Keratinocyte (primary cell): Measurements from ENCODE around the gene DYNLRB1. TPM values are rescaled to one million over a fixed set of nuclear protein-coding genes. Genes with fewer than 3 reads are reported as not detected.

Experiments
- DNase-seq: peaks from one replicate; pipeline ENCODE4 v3.0.0-alpha.2; 2011; ENCODE audit warnings: low read depth, missing footprints, low spot score
- FAIRE-seq: peaks from 2 replicates; lab custom pipeline; 2011; peaks lifted over from hg19 to GRCh38; lab: Jason Lieb, UNC
- H2AFZ ChIP-seq: 2 replicates; pipeline ENCODE4 v1.6.0; 2012; ENCODE audit warnings: low read length, control low read depth, inconsistent platforms; ENCODE audit not compliant: control insufficient read depth
- H3K27ac ChIP-seq: 2 replicates; pipeline ENCODE4 v1.5.1; 2011; ENCODE audit warnings: low read length; ENCODE audit not compliant: control insufficient read depth, insufficient read depth
- H3K27me3 ChIP-seq: 3 replicates; pipeline ENCODE4 v1.6.0; 2011; ENCODE audit warnings: low read length; ENCODE audit not compliant: control insufficient read depth, insufficient read depth; ENCODE audit errors: extremely low read depth
- H3K36me3 ChIP-seq, 2 experiments: 2 replicates in 1 of 2; 3 replicates in 1 of 2; pipeline ENCODE4 v1.5.1; 2011; ENCODE audit warnings: low read length in 2 of 2, mild to moderate bottlenecking in 1 of 2; ENCODE audit not compliant: control insufficient read depth in 2 of 2, insufficient read depth in 2 of 2; ENCODE audit errors: extremely low read depth in 1 of 2
- H3K4me1 ChIP-seq: 3 replicates; pipeline ENCODE4 v1.5.1; 2011; ENCODE audit warnings: low read length; ENCODE audit not compliant: control insufficient read depth, insufficient read depth; ENCODE audit errors: extremely low read depth
- H3K4me2 ChIP-seq: 3 replicates; pipeline ENCODE4 v1.6.0; 2011; ENCODE audit warnings: low read depth, low read length; ENCODE audit not compliant: control insufficient read depth, insufficient read depth; ENCODE audit errors: extremely low read depth
- H3K4me3 ChIP-seq, 3 experiments: fragments of 200-600 bp in 1 of 3; sonication (generic) in 1 of 3; 2 replicates in 2 of 3; 3 replicates in 1 of 3; pipeline ENCODE4 v1.5.1; 2011 to 2016; ENCODE audit warnings: low read length in 3 of 3, mild to moderate bottlenecking in 3 of 3, control low read depth in 2 of 3, inconsistent platforms in 1 of 3, low read depth in 1 of 3, mixed read lengths in 1 of 3, mixed run types in 1 of 3, moderate library complexity in 1 of 3; ENCODE audit not compliant: control insufficient read depth in 2 of 3, insufficient read depth in 2 of 3; ENCODE audit errors: extremely low read depth in 1 of 3
- H3K79me2 ChIP-seq: 2 replicates; pipeline ENCODE4 v1.6.0; 2012; ENCODE audit warnings: low read length; ENCODE audit not compliant: control insufficient read depth, insufficient read depth
- H3K9ac ChIP-seq: 3 replicates; pipeline ENCODE4 v1.6.0; 2011; ENCODE audit warnings: low read length; ENCODE audit not compliant: control insufficient read depth, insufficient read depth; ENCODE audit errors: extremely low read depth
- H3K9me1 ChIP-seq: 3 replicates; pipeline ENCODE4 v1.6.0; 2011; ENCODE audit warnings: low read length; ENCODE audit not compliant: control insufficient read depth, insufficient read depth; ENCODE audit errors: extremely low read depth
- H3K9me3 ChIP-seq: 2 replicates; pipeline ENCODE4 v1.5.1; 2012; ENCODE audit warnings: low read depth, low read length; ENCODE audit not compliant: control insufficient read depth
- H4K20me1 ChIP-seq: 3 replicates; pipeline ENCODE4 v1.6.0; 2011; ENCODE audit warnings: low read length; ENCODE audit not compliant: control insufficient read depth, insufficient read depth; ENCODE audit errors: extremely low read depth
- CTCF ChIP-seq, 3 experiments: IDR thresholded peaks in 1 of 3; conservative IDR thresholded peaks in 1 of 3; optimal IDR thresholded peaks in 1 of 3; 2 replicates in 2 of 3; 3 replicates in 1 of 3; pipeline versions ENCODE3 to v1.5.1; 2011; ENCODE audit warnings: low read length in 3 of 3, mild to moderate bottlenecking in 3 of 3, moderate library complexity in 2 of 3, control low read depth in 1 of 3, inconsistent platforms in 1 of 3; ENCODE audit not compliant: insufficient read depth in 2 of 3; ENCODE audit errors: extremely low read depth in 1 of 3
- EZH2 ChIP-seq: IDR thresholded peaks from one replicate; pipeline ENCODE4 v1.6.1; 2012; ENCODE audit warnings: inconsistent platforms, mild to moderate bottlenecking, low read length, moderate library complexity
- dilution Hi-C: fragments of 300-500 bp; cut with MboI; formaldehyde crosslinking; loops from one replicate; pipeline ENCODE4 v1.7.0; 2020; ENCODE audit warnings: low sequenced_read_pairs; ENCODE audit not compliant: extremely low pct_ligation_motif_present
- polyA plus RNA-seq, 5 experiments: library from polyadenylated mRNA; depleted of rRNA in 3 of 5; stranded (reverse) in 3 of 5; stranded (forward) in 1 of 5; unstranded in 1 of 5; fragments of >200 nt; gene quantifications; 1 replicate in 1 of 5; 2 replicates in 3 of 5; 3 replicates in 1 of 5; pipeline versions ENCODE4 v1.2.1 to v1.2.3, GENCODE V29; 2011 to 2012; ENCODE audit warnings: missing spikeins in 2 of 5, low read depth in 1 of 5, low replicate concordance in 1 of 5

DYNLRB1 gene
- polyA plus RNA-seq, 1 donor (not counting 4 experiments of a cell fraction or from before 2014, with no cell fraction given), result 156 TPM

- no peaks in the 10 kb centered on the region for H3K9me3 ChIP-seq
- FAIRE-seq, result peak; percentile 48
- H3K27ac ChIP-seq, result peak overlapping the region; percentile 82
- H3K36me3 ChIP-seq, result peaks cover 36 to 58% of the 10 kb centered on the region in 2 experiments
- H4K20me1 ChIP-seq, result peaks cover 20% of the 10 kb centered on the region
- no peaks in the 10 kb centered on the region for H3K9me1 ChIP-seq
- peaks cover 22% of the 10 kb centered on the region for H3K4me1 ChIP-seq
- no peak for DNase-seq
- dilution Hi-C loops, result no loop called here
- peak overlapping the region; percentile 60 for H3K4me2 ChIP-seq
- H3K27me3 ChIP-seq, result no peaks in the 10 kb centered on the region
- H3K9ac ChIP-seq, result peak overlapping the region; percentile 53
- no peak overlapping the region for H2AFZ ChIP-seq
- no peak for TF ChIP-seq EZH2
- no peak for TF ChIP-seq CTCF (optimal IDR thresholded peaks at IDR 0.05 in 1 of 3, IDR thresholded peaks at IDR 0.05 in 1 of 3, conservative IDR thresholded peaks at IDR 0.05 in 1 of 3; ENCODE audit: extremely low read depth in 1 of 3, insufficient read depth in 2 of 3, low read length in 3 of 3)
- peak overlapping the region in 1 of 3 experiments; percentile 3 for H3K4me3 ChIP-seq
- peaks cover 36% of the 10 kb centered on the region for H3K79me2 ChIP-seq
These were observed 10.2 kb downstream of the DYNLRB1 start for GRCh38 chr20:34526466-34526865.

- TF ChIP-seq CTCF (optimal IDR thresholded peaks at IDR 0.05 in 1 of 3, IDR thresholded peaks at IDR 0.05 in 1 of 3, conservative IDR thresholded peaks at IDR 0.05 in 1 of 3; ENCODE audit: extremely low read depth in 1 of 3, insufficient read depth in 2 of 3, low read length in 3 of 3) (no peak), EZH2 (no peak)
- no peak overlapping the region for H3K4me2 ChIP-seq
- H3K36me3 ChIP-seq, result peaks cover 39 to 58% of the 10 kb centered on the region in 2 experiments
- peaks cover 33% of the 10 kb centered on the region for H3K79me2 ChIP-seq
- dilution Hi-C loops, result no loop called here
- H3K4me3 ChIP-seq, result no peak overlapping the region
- H4K20me1 ChIP-seq, result peaks cover 20% of the 10 kb centered on the region
- DNase-seq, result no peak
- H3K27ac ChIP-seq, result no peak overlapping the region
- no peaks in the 10 kb centered on the region for H3K9me1 ChIP-seq
- peaks cover 22% of the 10 kb centered on the region for H3K4me1 ChIP-seq
- no peaks in the 10 kb centered on the region for H3K9me3 ChIP-seq
- no peak for FAIRE-seq
- peak overlapping the region; percentile 53 for H3K9ac ChIP-seq
- no peaks in the 10 kb centered on the region for H3K27me3 ChIP-seq
- no peak overlapping the region for H2AFZ ChIP-seq
These were observed 10.8 kb downstream of the DYNLRB1 start for GRCh38 chr20:34527016-34527415.
